ENCODE results near the gene KIF26A. TPM values are rescaled to one million over a fixed set of nuclear protein-coding genes. Genes with fewer than 3 reads are reported as not detected.

Gene KIF26A
- total RNA-seq, 1 donor from 2014 or later: 6.3 TPM

GRCh38 chr14:104113631-104114420 is 24.6 kb upstream of the KIF26A start:
- H3K27ac ChIP-seq (ENCODE audit: low read depth, low read length): no peak overlapping the region

GRCh38 chr14:104114421-104115130 is 23.8 kb upstream of the KIF26A start:
- Histone ChIP-seq H3K9ac (ENCODE audit: low read depth in 1 of 3, low read length in 3 of 3) (no peak overlapping the region), H3K27me3 (ENCODE audit: control insufficient read depth in 3 of 3, insufficient read depth in 3 of 3, low read length in 3 of 3) (peaks cover 37 to 74% (median 72%) of the 10 kb centered on the region in 3 donors)

More at GRCh38 chr14:104113631-104114420, 24.6 kb upstream of the KIF26A start:
- H3K4me1 ChIP-seq (ENCODE audit: control insufficient read depth in 3 of 3, insufficient read depth in 3 of 3, low read length in 3 of 3): peaks cover 0 to 4% (median 0%) of the 10 kb centered on the region in 3 donors
- peaks cover 30 to 68% (median 67%) of the 10 kb centered on the region in 3 donors for H3K27me3 ChIP-seq (ENCODE audit: control insufficient read depth in 3 of 3, insufficient read depth in 3 of 3, low read length in 3 of 3)
- no peak overlapping the region for H3K9ac ChIP-seq (ENCODE audit: low read depth in 1 of 3, low read length in 3 of 3)
- H3K9me3 ChIP-seq (ENCODE audit: control insufficient read depth in 3 of 3, low read length in 3 of 3): no peaks in the 10 kb centered on the region
- H3K4me3 ChIP-seq (ENCODE audit: low read length in 3 of 3): no peak overlapping the region
- no peaks in the 10 kb centered on the region for H3K36me3 ChIP-seq (ENCODE audit: control insufficient read depth in 3 of 3, insufficient read depth in 3 of 3, low read length in 3 of 3)

GRCh38 chr14:104115131-104115600 is 23.2 kb upstream of the KIF26A start:
- Histone ChIP-seq H3K4me3 (ENCODE audit: low read length in 3 of 3) (no peak overlapping the region), H3K9ac (ENCODE audit: low read depth in 1 of 3, low read length in 3 of 3) (no peak overlapping the region), H3K27me3 (ENCODE audit: control insufficient read depth in 3 of 3, insufficient read depth in 3 of 3, low read length in 3 of 3) (peaks cover 38 to 78% (median 78%) of the 10 kb centered on the region in 3 donors), H3K9me3 (ENCODE audit: control insufficient read depth in 3 of 3, low read length in 3 of 3) (no peaks in the 10 kb centered on the region), H3K4me1 (ENCODE audit: control insufficient read depth in 3 of 3, insufficient read depth in 3 of 3, low read length in 3 of 3) (peaks cover 0 to 4% (median 0%) of the 10 kb centered on the region in 3 donors), H3K36me3 (ENCODE audit: control insufficient read depth in 3 of 3, insufficient read depth in 3 of 3, low read length in 3 of 3) (no peaks in the 10 kb centered on the region), H3K27ac (ENCODE audit: low read depth, low read length) (no peak overlapping the region)

More at GRCh38 chr14:104114421-104115130, 23.8 kb upstream of the KIF26A start:
- peaks cover 0 to 4% (median 0%) of the 10 kb centered on the region in 3 donors for H3K4me1 ChIP-seq (ENCODE audit: control insufficient read depth in 3 of 3, insufficient read depth in 3 of 3, low read length in 3 of 3)
- no peak overlapping the region for H3K27ac ChIP-seq (ENCODE audit: low read depth, low read length)
- H3K36me3 ChIP-seq (ENCODE audit: control insufficient read depth in 3 of 3, insufficient read depth in 3 of 3, low read length in 3 of 3): no peaks in the 10 kb centered on the region
- H3K4me3 ChIP-seq (ENCODE audit: low read length in 3 of 3): no peak overlapping the region
- no peaks in the 10 kb centered on the region for H3K9me3 ChIP-seq (ENCODE audit: control insufficient read depth in 3 of 3, low read length in 3 of 3)

GRCh38 chr14:104115691-104116287 is 22.6 kb upstream of the KIF26A start:
- peaks cover 38 to 80% (median 74%) of the 10 kb centered on the region in 3 donors for H3K27me3 ChIP-seq (ENCODE audit: control insufficient read depth in 3 of 3, insufficient read depth in 3 of 3, low read length in 3 of 3)
- H3K9ac ChIP-seq (ENCODE audit: low read depth in 1 of 3, low read length in 3 of 3): no peak overlapping the region
- no peak overlapping the region for H3K4me3 ChIP-seq (ENCODE audit: low read length in 3 of 3)
- H3K27ac ChIP-seq (ENCODE audit: low read depth, low read length): no peak overlapping the region
- H3K9me3 ChIP-seq (ENCODE audit: control insufficient read depth in 3 of 3, low read length in 3 of 3): no peaks in the 10 kb centered on the region
- H3K36me3 ChIP-seq (ENCODE audit: control insufficient read depth in 3 of 3, insufficient read depth in 3 of 3, low read length in 3 of 3): no peaks in the 10 kb centered on the region
- peaks cover 0 to 4% (median 0%) of the 10 kb centered on the region in 3 donors for H3K4me1 ChIP-seq (ENCODE audit: control insufficient read depth in 3 of 3, insufficient read depth in 3 of 3, low read length in 3 of 3)

GRCh38 chr14:104116288-104116755 is 22.1 kb upstream of the KIF26A start:
- Histone ChIP-seq H3K4me1 (ENCODE audit: control insufficient read depth in 3 of 3, insufficient read depth in 3 of 3, low read length in 3 of 3) (peaks cover 0 to 4% (median 0%) of the 10 kb centered on the region in 3 donors), H3K36me3 (ENCODE audit: control insufficient read depth in 3 of 3, insufficient read depth in 3 of 3, low read length in 3 of 3) (no peaks in the 10 kb centered on the region), H3K4me3 (ENCODE audit: low read length in 3 of 3) (peak overlapping the region in 2 of 3 donors; percentile 31 to 52), H3K9me3 (ENCODE audit: control insufficient read depth in 3 of 3, low read length in 3 of 3) (no peaks in the 10 kb centered on the region), H3K27me3 (ENCODE audit: control insufficient read depth in 3 of 3, insufficient read depth in 3 of 3, low read length in 3 of 3) (peaks cover 44 to 80% (median 74%) of the 10 kb centered on the region in 3 donors), H3K9ac (ENCODE audit: low read depth in 1 of 3, low read length in 3 of 3) (no peak overlapping the region), H3K27ac (ENCODE audit: low read depth, low read length) (no peak overlapping the region)

GRCh38 chr14:104116756-104117340 is 21.5 kb upstream of the KIF26A start:
- H3K9me3 ChIP-seq (ENCODE audit: control insufficient read depth in 3 of 3, low read length in 3 of 3): no peaks in the 10 kb centered on the region
- H3K4me3 ChIP-seq (ENCODE audit: low read length in 3 of 3): peak overlapping the region in 1 of 3 donors; percentile 31
- H3K27ac ChIP-seq (ENCODE audit: low read depth, low read length): no peak overlapping the region
- H3K36me3 ChIP-seq (ENCODE audit: control insufficient read depth in 3 of 3, insufficient read depth in 3 of 3, low read length in 3 of 3): no peaks in the 10 kb centered on the region
- H3K27me3 ChIP-seq (ENCODE audit: control insufficient read depth in 3 of 3, insufficient read depth in 3 of 3, low read length in 3 of 3): peaks cover 46 to 79% (median 74%) of the 10 kb centered on the region in 3 donors
- peaks cover 0 to 4% (median 0%) of the 10 kb centered on the region in 3 donors for H3K4me1 ChIP-seq (ENCODE audit: control insufficient read depth in 3 of 3, insufficient read depth in 3 of 3, low read length in 3 of 3)
- no peak overlapping the region for H3K9ac ChIP-seq (ENCODE audit: low read depth in 1 of 3, low read length in 3 of 3)

- no peaks in the 10 kb centered on the region for H3K9me3 ChIP-seq (ENCODE audit: control insufficient read depth in 3 of 3, low read length in 3 of 3)
- no peak overlapping the region for H3K9ac ChIP-seq (ENCODE audit: low read depth in 1 of 3, low read length in 3 of 3)
- no peak overlapping the region for H3K4me3 ChIP-seq (ENCODE audit: low read length in 3 of 3)
- H3K27ac ChIP-seq (ENCODE audit: low read depth, low read length): no peak overlapping the region
- no peaks in the 10 kb centered on the region for H3K36me3 ChIP-seq (ENCODE audit: control insufficient read depth in 3 of 3, insufficient read depth in 3 of 3, low read length in 3 of 3)
- H3K27me3 ChIP-seq (ENCODE audit: control insufficient read depth in 3 of 3, insufficient read depth in 3 of 3, low read length in 3 of 3): peaks cover 46 to 77% (median 70%) of the 10 kb centered on the region in 3 donors
- H3K4me1 ChIP-seq (ENCODE audit: control insufficient read depth in 3 of 3, insufficient read depth in 3 of 3, low read length in 3 of 3): peaks cover 0 to 4% (median 0%) of the 10 kb centered on the region in 3 donors
Measured at GRCh38 chr14:104117341-104118005, 20.9 kb upstream of the KIF26A start.

GRCh38 chr14:104118006-104118844 is 20.2 kb upstream of the KIF26A start:
- Histone ChIP-seq H3K4me3 (ENCODE audit: low read length in 3 of 3) (no peak overlapping the region), H3K9me3 (ENCODE audit: control insufficient read depth in 3 of 3, low read length in 3 of 3) (peaks cover 0 to 2% (median 0%) of the 10 kb centered on the region in 3 donors), H3K27me3 (ENCODE audit: control insufficient read depth in 3 of 3, insufficient read depth in 3 of 3, low read length in 3 of 3) (peaks cover 41 to 74% (median 66%) of the 10 kb centered on the region in 3 donors)

More at GRCh38 chr14:104118006-104118844, 20.2 kb upstream of the KIF26A start:
- peaks cover 0 to 4% (median 0%) of the 10 kb centered on the region in 3 donors for H3K4me1 ChIP-seq (ENCODE audit: control insufficient read depth in 3 of 3, insufficient read depth in 3 of 3, low read length in 3 of 3)
- no peak overlapping the region for H3K9ac ChIP-seq (ENCODE audit: low read depth in 1 of 3, low read length in 3 of 3)
- no peak overlapping the region for H3K27ac ChIP-seq (ENCODE audit: low read depth, low read length)
- H3K36me3 ChIP-seq (ENCODE audit: control insufficient read depth in 3 of 3, insufficient read depth in 3 of 3, low read length in 3 of 3): no peaks in the 10 kb centered on the region
